K562 (cell line): ENCODE data around the gene TMED5.

Experiments
- CTCF ChIP-seq, 3 experiments: IDR thresholded peaks in 2 of 3; conservative IDR thresholded peaks in 1 of 3; 2 replicates each; pipeline ENCODE4 v1.5.1; 2011 to 2012; ENCODE audit warnings: low read length in 3 of 3, mild to moderate bottlenecking in 3 of 3, control low read depth in 2 of 3, improper control_type of control experiment in 1 of 3, inconsistent platforms in 1 of 3, low read depth in 1 of 3, mixed read lengths in 1 of 3, moderate library complexity in 1 of 3; ENCODE audit not compliant: insufficient read depth in 2 of 3
- FIP1L1 ChIP-seq: fragments of 200-400 bp; formaldehyde crosslinking; IDR thresholded peaks from 2 replicates; pipeline ENCODE4 v1.6.1; 2018; ENCODE audit warnings: mild to moderate bottlenecking, low read depth, low read length; ENCODE audit not compliant: poor library complexity, severe bottlenecking
- HMG20A ChIP-seq: fragments of 450-650 bp; formaldehyde crosslinking; conservative IDR thresholded peaks from 2 replicates; pipeline ENCODE4 v1.4.0; 2020; ENCODE audit warnings: mild to moderate bottlenecking, mixed read lengths
- POLR2A ChIP-seq: fragments of 450-650 bp; conservative IDR thresholded peaks from 2 replicates; pipeline ENCODE4 v1.6.1; 2016
- RNF2 ChIP-seq: sonication (generic); IDR thresholded peaks from 2 replicates; pipeline ENCODE4 v1.6.1; 2016
- TRIM28 ChIP-seq: fragments of 450-650 bp; IDR thresholded peaks from 2 replicates; pipeline ENCODE4 v1.6.1; 2017
- ZNF175 ChIP-seq: fragments of 200-800 bp; sonication (Bioruptor generic); IDR thresholded peaks from 2 replicates; pipeline ENCODE4 v1.6.1; 2016; ENCODE audit warnings: low read depth, mild to moderate bottlenecking, missing genetic modification characterization, missing compliant biosample characterization

DNA sequence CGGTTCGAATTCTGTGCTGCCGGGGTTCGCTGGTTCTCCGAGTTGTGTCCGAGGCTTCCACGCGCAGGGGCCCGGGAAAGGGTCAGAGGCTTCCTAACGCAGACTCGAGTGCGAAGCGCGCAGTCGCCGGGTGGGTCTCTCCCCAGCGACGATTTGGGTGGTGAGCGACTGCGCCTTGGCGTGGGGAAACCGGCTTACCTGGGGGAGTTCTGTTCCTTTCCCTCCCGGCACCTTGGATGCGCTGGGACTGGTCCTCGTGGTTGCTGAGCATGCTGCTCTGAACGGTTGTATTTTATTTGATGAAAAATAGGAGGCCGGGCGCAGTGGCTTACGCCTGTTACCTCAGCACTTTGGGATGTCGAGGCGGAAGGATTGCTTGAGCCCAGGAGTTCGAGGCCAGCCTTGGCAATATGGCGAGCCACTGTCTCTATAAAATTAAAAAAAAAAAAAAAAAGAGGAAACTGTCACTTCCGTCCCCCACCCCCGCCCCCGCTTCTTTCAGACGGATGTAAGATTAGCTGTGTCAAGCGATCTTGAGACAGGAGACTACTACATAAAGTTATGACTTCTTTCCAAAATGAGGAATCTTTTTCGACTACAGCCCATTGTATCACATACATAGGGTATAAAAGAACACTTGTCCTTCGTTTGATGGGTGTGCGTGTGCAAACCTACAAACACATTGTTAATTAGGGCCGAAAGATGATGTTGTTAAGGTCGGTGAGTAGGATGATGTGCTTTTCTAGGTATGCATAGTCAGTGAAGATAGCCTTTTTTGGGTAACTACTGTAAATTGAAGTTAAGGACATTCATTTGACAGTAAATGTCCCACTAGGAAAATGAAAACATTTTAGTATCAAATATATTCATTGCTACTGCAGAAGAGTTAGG is 755 bp upstream of the TMED5 start, which contains the start of gene CCDC18:
- TF ChIP-seq POLR2A (peak; percentile 89), HMG20A (CRISPR knock-in tag) (no peak), TRIM28 (no peak; the same call in 1 of the 2 replicates), ZNF175 (CRISPR knock-in tag) (no peak), RNF2 (no peak), FIP1L1 (no peak), CTCF (IDR thresholded peaks at IDR 0.05 in 2 of 3, conservative IDR thresholded peaks at IDR 0.05 in 1 of 3; ENCODE audit: insufficient read depth in 2 of 3, low read depth in 1 of 3, low read length in 3 of 3) (no peak)
